ENCODE data around the gene FBXO44.

GRCh38 chr1:11705596-11705995 lies 50.9 kb downstream of the FBXO44 start:
- TF ChIP-seq POLR2A (IDR thresholded peaks at IDR 0.05) (no peak), EP300 (IDR thresholded peaks at IDR 0.05) (no peak), CTCF (IDR thresholded peaks at IDR 0.05) (no peak), POLR2AphosphoS5 (IDR thresholded peaks at IDR 0.05) (no peak)

Data from upper lobe of left lung (tissue), 4 donors.